H1 (cell line): ENCODE results near the gene ODAPH. TPM values are rescaled to one million over a fixed set of nuclear protein-coding genes. Genes with fewer than 3 reads are reported as not detected.

Experiments used
- CTCF ChIA-PET: fragments of 300-600 bp; sonication (Branson Sonifier 250); formaldehyde crosslinking; loops from one replicate; lab custom pipeline; 2021; ENCODE audit not compliant: partially characterized antibody; lab: Charles Lee
- POLR2A ChIA-PET: fragments of 300-600 bp; sonication (Branson Sonifier 250); formaldehyde crosslinking; loops from one replicate; lab custom pipeline; 2021; ENCODE audit warnings: inconsistent platforms; ENCODE audit not compliant: partially characterized antibody; lab: Charles Lee
- DNase-seq, 2 experiments: peaks; one replicate each; pipeline versions ENCODE4 v3.0.0 to v3.0.0-alpha.2; 2010 to 2022; ENCODE audit warnings: low spot score in 2 of 2, low read depth in 1 of 2, mixed read lengths in 1 of 2
- FAIRE-seq: peaks from 2 replicates; lab custom pipeline; 2011; peaks lifted over from hg19 to GRCh38; lab: Jason Lieb, UNC
- H2AFZ ChIP-seq: 2 replicates; pipeline ENCODE4 v1.8.1; 2012; ENCODE audit warnings: low read length, inconsistent platforms
- H2AK5ac ChIP-seq: 2 replicates; pipeline ENCODE4 v1.6.1; 2013; ENCODE audit warnings: low read depth, low read length
- H2BK120ac ChIP-seq: replicated peaks from 2 replicates; pipeline ENCODE3; 2013; ENCODE audit warnings: low read depth, low read length, inconsistent platforms
- H2BK12ac ChIP-seq: 2 replicates; pipeline ENCODE4 v1.6.1; 2013; ENCODE audit warnings: low read depth, low read length
- H2BK15ac ChIP-seq: 2 replicates; pipeline ENCODE4 v1.6.1; 2013; ENCODE audit warnings: low read length
- H2BK20ac ChIP-seq: 2 replicates; pipeline ENCODE4 v1.6.1; 2013; ENCODE audit warnings: low read length
- H2BK5ac ChIP-seq: 2 replicates; pipeline ENCODE4 v1.6.1; 2013; ENCODE audit warnings: low read depth, low read length
- H3K14ac ChIP-seq: 2 replicates; pipeline ENCODE4 v1.6.1; 2013; ENCODE audit warnings: inconsistent platforms; ENCODE audit not compliant: insufficient read length
- H3K18ac ChIP-seq: 2 replicates; pipeline ENCODE4 v1.6.1; 2013; ENCODE audit warnings: low read length; ENCODE audit errors: extremely low read depth
- H3K23ac ChIP-seq: 2 replicates; pipeline ENCODE4 v1.6.1; 2013; ENCODE audit warnings: inconsistent platforms; ENCODE audit not compliant: insufficient read length
- H3K23me2 ChIP-seq: 2 replicates; pipeline ENCODE4 v1.6.1; 2013; ENCODE audit warnings: low read depth, low read length
- H3K27ac ChIP-seq: 2 replicates; pipeline ENCODE4 v1.6.1; 2011; ENCODE audit warnings: low read depth, low read length, inconsistent platforms
- H3K27me3 ChIP-seq, 4 experiments: replicated peaks in 1 of 4; 1 replicate in 1 of 4; 2 replicates in 3 of 4; pipeline versions ENCODE4 v1.6.1 to v1.8.1; 2011 to 2013; ENCODE audit warnings: low read length in 3 of 4, mild to moderate bottlenecking in 3 of 4, inconsistent platforms in 2 of 4, mixed read lengths in 2 of 4, moderate library complexity in 1 of 4; ENCODE audit not compliant: control insufficient read depth in 3 of 4, insufficient read depth in 3 of 4; ENCODE audit errors: extremely low read depth in 1 of 4
- H3K36me3 ChIP-seq, 4 experiments: 2 replicates each; pipeline versions ENCODE4 v1.6.1 to v1.8.1; 2011 to 2013; ENCODE audit warnings: mild to moderate bottlenecking in 4 of 4, low read length in 3 of 4, moderate library complexity in 2 of 4, control low read depth in 1 of 4, inconsistent platforms in 1 of 4; ENCODE audit not compliant: insufficient read depth in 4 of 4, control insufficient read depth in 2 of 4
- H3K4ac ChIP-seq: replicated peaks from 2 replicates; pipeline ENCODE3; 2013; ENCODE audit warnings: low read length, low read depth, mixed read lengths, inconsistent platforms; ENCODE audit not compliant: insufficient read length
- H3K4me1 ChIP-seq, 4 experiments: replicated peaks in 1 of 4; 1 replicate in 1 of 4; 2 replicates in 3 of 4; pipeline versions ENCODE4 v1.6.1 to v1.8.1; 2011 to 2013; ENCODE audit warnings: low read length in 3 of 4, inconsistent platforms in 2 of 4, mixed read lengths in 1 of 4; ENCODE audit not compliant: insufficient read depth in 4 of 4, control insufficient read depth in 3 of 4
- H3K4me2 ChIP-seq, 2 experiments: 2 replicates each; pipeline versions ENCODE4 v1.6.1 to v1.8.1; 2011 to 2013; ENCODE audit warnings: low read depth in 2 of 2, low read length in 2 of 2, control low read depth in 1 of 2, inconsistent platforms in 1 of 2, mild to moderate bottlenecking in 1 of 2; ENCODE audit not compliant: insufficient read depth in 1 of 2
- H3K4me3 ChIP-seq, 4 experiments: fragments of 200-600, 300-600 bp in 1 of 4; sonication (generic), shearing (Covaris generic), sonication (Bioruptor Twin) in 1 of 4; 2 replicates each; pipeline versions ENCODE4 v1.5.1 to v1.8.1; 2011 to 2016; ENCODE audit warnings: low read length in 4 of 4, low read depth in 3 of 4, control low read depth in 2 of 4, inconsistent platforms in 2 of 4, mild to moderate bottlenecking in 2 of 4, mixed read lengths in 1 of 4, moderate library complexity in 1 of 4; ENCODE audit not compliant: insufficient read depth in 2 of 4; ENCODE audit errors: extremely low read depth in 1 of 4
- H3K56ac ChIP-seq: replicated peaks from 2 replicates; pipeline ENCODE3; 2013; ENCODE audit warnings: low read depth, mild to moderate bottlenecking, mixed read lengths, low read length, inconsistent platforms; ENCODE audit not compliant: insufficient read length
- H3K79me1 ChIP-seq: 2 replicates; pipeline ENCODE4 v1.6.1; 2013; ENCODE audit warnings: low read depth, low read length, control low read depth
- H3K79me2 ChIP-seq, 2 experiments: 2 replicates each; pipeline versions ENCODE4 v1.6.1 to v1.8.1; 2012 to 2013; ENCODE audit warnings: low read length in 2 of 2, mild to moderate bottlenecking in 2 of 2, inconsistent platforms in 1 of 2; ENCODE audit not compliant: insufficient read depth in 2 of 2, control insufficient read depth in 1 of 2
- H3K9ac ChIP-seq, 4 experiments: replicated peaks in 1 of 4; 1 replicate in 1 of 4; 2 replicates in 3 of 4; pipeline versions ENCODE4 v1.6.1 to v1.8.1; 2011 to 2013; ENCODE audit warnings: low read depth in 3 of 4, low read length in 3 of 4, control low read depth in 2 of 4, mild to moderate bottlenecking in 2 of 4, moderate library complexity in 2 of 4, inconsistent platforms in 1 of 4; ENCODE audit errors: extremely low read depth in 1 of 4
- H3K9me3 ChIP-seq, 2 experiments: 2 replicates each; pipeline versions ENCODE4 v1.6.1 to v1.8.1; 2012 to 2013; ENCODE audit warnings: mild to moderate bottlenecking in 2 of 2, moderate library complexity in 2 of 2, control low read depth in 1 of 2, inconsistent platforms in 1 of 2, low read depth in 1 of 2, low read length in 1 of 2, mixed read lengths in 1 of 2; ENCODE audit not compliant: insufficient read depth in 2 of 2
- H4K20me1 ChIP-seq, 2 experiments: replicated peaks in 1 of 2; 2 replicates each; pipeline versions ENCODE3 to v1.8.1; 2011 to 2013; ENCODE audit warnings: inconsistent platforms in 2 of 2, low read length in 2 of 2, mild to moderate bottlenecking in 1 of 2; ENCODE audit not compliant: insufficient read depth in 2 of 2, control insufficient read depth in 1 of 2
- H4K5ac ChIP-seq: 2 replicates; pipeline ENCODE4 v1.6.1; 2013; ENCODE audit warnings: low read length, low read depth, mixed read lengths, inconsistent platforms; ENCODE audit not compliant: insufficient read length
- H4K8ac ChIP-seq: 2 replicates; pipeline ENCODE4 v1.8.0; 2013; ENCODE audit warnings: mild to moderate bottlenecking, moderate library complexity, low read length, inconsistent platforms; ENCODE audit not compliant: insufficient read depth; ENCODE audit errors: extremely low read depth
- H4K91ac ChIP-seq: replicated peaks from 2 replicates; pipeline ENCODE3; 2013; ENCODE audit warnings: low read length, mixed read lengths, inconsistent platforms; ENCODE audit not compliant: insufficient read length
- BCL11A ChIP-seq, 2 experiments: IDR thresholded peaks; one replicate each; pipeline ENCODE4 v1.6.1; 2011; ENCODE audit warnings: low read depth in 2 of 2, low read length in 2 of 2, mild to moderate bottlenecking in 2 of 2
- CBX8 ChIP-seq: fragments of 300-800, 300-1000 bp; sonication (generic); IDR thresholded peaks from 2 replicates; pipeline ENCODE4 v1.7.1; 2016; ENCODE audit warnings: low read depth, low read length, borderline replicate concordance
- GABPA ChIP-seq: IDR thresholded peaks from 2 replicates; pipeline ENCODE4 v1.6.1; 2011; ENCODE audit warnings: mild to moderate bottlenecking, low read length, moderate library complexity, borderline replicate concordance; ENCODE audit not compliant: insufficient read depth
- JUN ChIP-seq: IDR thresholded peaks from 2 replicates; pipeline ENCODE4 v1.6.1; 2011; ENCODE audit warnings: low read depth, mild to moderate bottlenecking, improper control_type of control experiment, low read length
- RAD21 ChIP-seq, 2 experiments: IDR thresholded peaks in 1 of 2; conservative IDR thresholded peaks in 1 of 2; 2 replicates each; pipeline ENCODE4 v1.6.1; 2011; ENCODE audit warnings: low read depth in 2 of 2, low read length in 2 of 2, improper control_type of control experiment in 1 of 2, inconsistent platforms in 1 of 2, mild to moderate bottlenecking in 1 of 2, moderate library complexity in 1 of 2
- TEAD4 ChIP-seq: IDR thresholded peaks from 2 replicates; pipeline ENCODE4 v1.6.1; 2012; ENCODE audit warnings: low read depth, low read length, inconsistent platforms, mixed read lengths
- polyA plus RNA-seq, 7 experiments: library from polyadenylated mRNA; depleted of rRNA in 3 of 7; stranded (reverse) in 5 of 7; unstranded in 2 of 7; fragments of >200 nt in 5 of 7; fragments of 200-250 nt in 2 of 7; gene quantifications; 1 replicate in 5 of 7; 2 replicates in 1 of 7; 4 replicates in 1 of 7; pipeline versions ENCODE4 v1.2.1 to v1.2.3, GENCODE V29; 2011 to 2013; ENCODE audit warnings: missing spikeins in 2 of 7, mixed read lengths in 2 of 7
- total RNA-seq: library from RNA; stranded (reverse); fragmentation: NEBNext Ultra II Directional; extraction: Animal tissue kit (Norgen Biotek cat#: 25700); gene quantifications from 2 replicates; pipeline ENCODE4 v1.2.1, GENCODE V29; 2021

ODAPH gene
- total and polyA plus RNA-seq, 2 of the 8 experiments (the other 6 are each of a cell fraction or from before 2014, with no cell fraction given), result not detected

- Histone ChIP-seq H3K4ac (no peak overlapping the region), H2BK5ac (no peak overlapping the region), H2AFZ (no peak overlapping the region), H4K8ac (no peak overlapping the region), H2BK15ac (no peak overlapping the region), H4K5ac (no peak overlapping the region), H3K36me3 (peaks cover 4 to 54% (median 18%) of the 10 kb centered on the region in 4 experiments; a peak in 7 of 8 replicates), H3K4me3 (no peak overlapping the region), H3K23ac (no peak overlapping the region), H3K14ac (no peak overlapping the region), H3K27me3 (no peaks in the 10 kb centered on the region), H3K9ac (no peak overlapping the region), H4K91ac (no peak overlapping the region), H3K79me2 (peaks cover 0 to 3% of the 10 kb centered on the region in 2 experiments; a peak in 1 of 4 replicates), H3K4me2 (no peak overlapping the region), H3K9me3 (peaks cover 4 to 7% of the 10 kb centered on the region in 2 experiments; a peak in 1 of 4 replicates), H3K4me1 (no peaks in the 10 kb centered on the region), H3K18ac (no peak overlapping the region), H2BK12ac (no peak overlapping the region), H2AK5ac (no peak overlapping the region), H4K20me1 (no peaks in the 10 kb centered on the region), H2BK120ac (no peak overlapping the region), H3K27ac (no peak overlapping the region), H3K23me2 (no peaks in the 10 kb centered on the region), H3K56ac (no peak overlapping the region), H2BK20ac (no peak overlapping the region), H3K79me1 (no peaks in the 10 kb centered on the region; the same call in 1 of the 2 replicates)
- TF ChIP-seq JUN (no peak), RAD21 (IDR thresholded peaks at IDR 0.05 in 1 of 2, conservative IDR thresholded peaks at IDR 0.05 in 1 of 2; ENCODE audit: low read depth in 2 of 2, low read length in 2 of 2) (no peak), GABPA (no peak), CBX8 (no peak), BCL11A (IDR thresholded peaks at IDR 0.05; ENCODE audit: low read depth in 2 of 2, low read length in 2 of 2) (no peak), TEAD4 (no peak)
- ChIA-PET CTCF (interaction anchor here (1.0 to 1.3 kb wide), 2 partner anchors 13 to 28 kb away, joined by 3 to 4 read pairs; partner anchors contain the start of gene ODAPH), POLR2A (interaction anchor here (0.9 kb wide), 1 partner anchor 13 kb away, joined by 7 read pairs; the partner anchor contains the start of genes RCHY1 and THAP6)
- FAIRE-seq (no peak), DNase-seq (no peak)
Measured at GRCh38 chr4:75527482-75527881, 28.4 kb upstream of the ODAPH start.
